ENCODE results near the gene NDUFA13.

NDUFA13 gene

DNA sequence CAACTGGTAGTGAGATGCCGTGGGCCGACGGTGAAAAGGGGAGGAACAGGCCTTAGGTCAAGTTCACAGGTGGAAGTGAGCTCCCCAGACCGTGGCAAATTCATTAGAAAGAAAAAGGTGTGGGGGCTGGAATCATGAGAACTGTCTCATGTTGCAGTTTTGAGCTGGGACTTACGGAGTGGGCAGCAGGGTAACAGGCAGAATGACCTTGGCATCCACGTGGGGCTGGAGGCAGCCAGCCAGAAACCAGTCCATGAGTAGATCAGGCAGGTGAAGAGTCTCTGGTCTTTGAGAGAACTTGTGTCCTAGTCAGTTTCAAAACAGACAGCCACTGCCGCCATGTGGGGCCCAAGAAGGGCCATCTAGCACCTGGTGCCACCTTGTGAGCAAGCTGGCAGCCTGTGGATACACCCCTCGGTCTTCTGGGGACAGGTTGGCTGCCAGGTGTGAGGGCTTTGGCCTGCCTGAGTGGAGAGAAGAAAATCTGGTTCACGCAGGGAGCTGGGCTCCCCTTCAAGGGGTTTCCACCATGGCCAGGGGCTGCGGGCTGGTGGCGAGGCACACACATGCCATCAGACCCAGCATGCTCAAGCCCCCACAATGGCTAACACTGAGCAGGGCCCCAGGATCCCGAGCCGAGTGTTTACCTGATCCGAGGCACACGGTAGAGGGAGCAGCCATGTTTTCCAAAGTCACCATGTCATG lies 24.6 kb upstream of the NDUFA13 start:
- no peaks in the 10 kb centered on the region for H3K27me3 ChIP-seq (ENCODE audit: insufficient read depth, insufficient read length)
- H3K9me3 ChIP-seq (ENCODE audit: insufficient read depth, low read length): no peaks in the 10 kb centered on the region
- TF ChIP-seq ZNF274 (IDR thresholded peaks at IDR 0.05; ENCODE audit: low read depth, low read length) (no peak), SUZ12 (IDR thresholded peaks at IDR 0.05; ENCODE audit: extremely low read depth, insufficient read depth, insufficient read length) (no peak), YY1 (IDR thresholded peaks at IDR 0.05; ENCODE audit: insufficient read depth, insufficient read length) (no peak)
- H3K36me3 ChIP-seq (ENCODE audit: insufficient read depth, insufficient read length, low read length): peaks cover 69% of the 10 kb centered on the region
- H3K9ac ChIP-seq (ENCODE audit: insufficient read length, low read depth): no peak overlapping the region
- peaks cover 35% of the 10 kb centered on the region for H3K4me1 ChIP-seq (ENCODE audit: insufficient read depth, insufficient read length)
- no peak overlapping the region for H3K4me3 ChIP-seq (ENCODE audit: insufficient read length, low read depth)
- no peak for DNase-seq (ENCODE audit: low read depth, low spot score)

- no peaks in the 10 kb centered on the region for H3K9me3 ChIP-seq (ENCODE audit: insufficient read depth, low read length)
- TF ChIP-seq SUZ12 (IDR thresholded peaks at IDR 0.05; ENCODE audit: extremely low read depth, insufficient read depth, insufficient read length) (no peak), ZNF274 (IDR thresholded peaks at IDR 0.05; ENCODE audit: low read depth, low read length) (no peak), YY1 (IDR thresholded peaks at IDR 0.05; ENCODE audit: insufficient read depth, insufficient read length) (no peak)
- no peak overlapping the region for H3K4me3 ChIP-seq (ENCODE audit: insufficient read length, low read depth)
- H3K36me3 ChIP-seq (ENCODE audit: insufficient read depth, insufficient read length, low read length): peaks cover 69% of the 10 kb centered on the region
- peaks cover 30% of the 10 kb centered on the region for H3K4me1 ChIP-seq (ENCODE audit: insufficient read depth, insufficient read length)
- H3K9ac ChIP-seq (ENCODE audit: insufficient read length, low read depth): no peak overlapping the region
- H3K27me3 ChIP-seq (ENCODE audit: insufficient read depth, insufficient read length): no peaks in the 10 kb centered on the region
- no peak for DNase-seq (ENCODE audit: low read depth, low spot score)
Measured at GRCh38 chr19:19492026-19492610, 23.9 kb upstream of the NDUFA13 start.

GRCh38 chr19:19493841-19494546 lies 22.0 kb upstream of the NDUFA13 start:
- H3K9ac ChIP-seq (ENCODE audit: insufficient read length, low read depth): no peak overlapping the region
- H3K27me3 ChIP-seq (ENCODE audit: insufficient read depth, insufficient read length): no peaks in the 10 kb centered on the region
- no peak for DNase-seq (ENCODE audit: low read depth, low spot score)
- H3K4me3 ChIP-seq (ENCODE audit: insufficient read length, low read depth): no peak overlapping the region
- peaks cover 18% of the 10 kb centered on the region for H3K4me1 ChIP-seq (ENCODE audit: insufficient read depth, insufficient read length)
- peaks cover 80% of the 10 kb centered on the region for H3K36me3 ChIP-seq (ENCODE audit: insufficient read depth, insufficient read length, low read length)
- H3K9me3 ChIP-seq (ENCODE audit: insufficient read depth, low read length): no peaks in the 10 kb centered on the region
- TF ChIP-seq YY1 (IDR thresholded peaks at IDR 0.05; ENCODE audit: insufficient read depth, insufficient read length): no peak
- TF ChIP-seq ZNF274 (IDR thresholded peaks at IDR 0.05; ENCODE audit: low read depth, low read length): no peak
- no peak for TF ChIP-seq SUZ12 (IDR thresholded peaks at IDR 0.05; ENCODE audit: extremely low read depth, insufficient read depth, insufficient read length)

GRCh38 chr19:19495614-19496603 lies 20.1 kb upstream of the NDUFA13 start:
- H3K36me3 ChIP-seq (ENCODE audit: insufficient read depth, insufficient read length, low read length): peaks cover 95% of the 10 kb centered on the region
- H3K4me1 ChIP-seq (ENCODE audit: insufficient read depth, insufficient read length): peaks cover 7% of the 10 kb centered on the region
- TF ChIP-seq YY1 (IDR thresholded peaks at IDR 0.05; ENCODE audit: insufficient read depth, insufficient read length): no peak
- DNase-seq (ENCODE audit: low read depth, low spot score): no peak
- no peak overlapping the region for H3K9ac ChIP-seq (ENCODE audit: insufficient read length, low read depth)
- H3K9me3 ChIP-seq (ENCODE audit: insufficient read depth, low read length): no peaks in the 10 kb centered on the region
- H3K4me3 ChIP-seq (ENCODE audit: insufficient read length, low read depth): no peak overlapping the region
- H3K27me3 ChIP-seq (ENCODE audit: insufficient read depth, insufficient read length): no peaks in the 10 kb centered on the region

DNA sequence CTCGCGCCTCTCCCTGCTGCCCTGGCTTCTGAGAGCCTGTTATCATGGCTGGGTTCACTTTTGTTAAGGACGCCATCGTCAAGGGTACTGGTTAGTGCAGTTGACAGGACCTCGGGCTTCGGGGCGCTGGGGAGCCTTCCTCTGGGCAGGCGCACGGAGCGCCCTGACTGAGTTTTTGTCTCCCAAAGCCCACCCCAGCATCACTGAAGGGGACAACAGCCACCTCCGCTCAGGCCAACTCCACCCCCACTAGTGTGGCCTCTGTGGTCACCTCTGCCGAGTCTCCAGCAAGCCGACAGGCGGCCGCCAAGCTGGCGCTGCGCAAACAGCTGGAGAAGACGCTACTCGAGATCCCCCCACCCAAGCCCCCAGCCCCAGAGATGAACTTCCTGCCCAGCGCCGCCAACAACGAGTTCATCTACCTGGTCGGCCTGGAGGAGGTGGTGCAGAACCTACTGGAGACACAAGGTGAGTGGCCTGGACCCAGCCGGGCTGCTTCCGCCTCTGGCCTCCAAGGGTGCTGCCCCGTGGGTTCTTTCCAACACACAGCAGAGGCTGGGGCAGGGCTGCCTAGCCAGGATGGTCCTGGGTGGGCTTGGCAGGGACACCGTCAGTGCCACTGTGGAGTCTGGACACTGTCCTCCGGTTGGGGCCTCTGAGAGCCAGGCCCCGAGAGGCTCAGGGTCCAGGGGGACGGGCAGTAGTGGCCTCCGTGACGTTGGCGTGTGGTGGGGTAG lies 17.6 kb upstream of the NDUFA13 start:
- TF ChIP-seq ZNF274 (IDR thresholded peaks at IDR 0.05; ENCODE audit: low read depth, low read length): no peak
- no peak for TF ChIP-seq SUZ12 (IDR thresholded peaks at IDR 0.05; ENCODE audit: extremely low read depth, insufficient read depth, insufficient read length)
- TF ChIP-seq YY1 (IDR thresholded peaks at IDR 0.05; ENCODE audit: insufficient read depth, insufficient read length): no peak

GRCh38 chr19:19499272-19499995 lies 16.6 kb upstream of the NDUFA13 start:
- Histone ChIP-seq H3K36me3 (ENCODE audit: insufficient read depth, insufficient read length, low read length) (peaks cover 97% of the 10 kb centered on the region), H3K9me3 (ENCODE audit: insufficient read depth, low read length) (no peaks in the 10 kb centered on the region), H3K9ac (ENCODE audit: insufficient read length, low read depth) (no peak overlapping the region), H3K27me3 (ENCODE audit: insufficient read depth, insufficient read length) (no peaks in the 10 kb centered on the region), H3K4me1 (ENCODE audit: insufficient read depth, insufficient read length) (peaks cover 3% of the 10 kb centered on the region), H3K4me3 (ENCODE audit: insufficient read length, low read depth) (no peak overlapping the region)
- no peak for DNase-seq (ENCODE audit: low read depth, low spot score)
- TF ChIP-seq YY1 (IDR thresholded peaks at IDR 0.05; ENCODE audit: insufficient read depth, insufficient read length) (no peak), ZNF274 (IDR thresholded peaks at IDR 0.05; ENCODE audit: low read depth, low read length) (no peak), SUZ12 (IDR thresholded peaks at IDR 0.05; ENCODE audit: extremely low read depth, insufficient read depth, insufficient read length) (no peak)

More for the DNA sequence above, 17.6 kb upstream of the NDUFA13 start:
- no peak overlapping the region for H3K4me3 ChIP-seq (ENCODE audit: insufficient read length, low read depth)
- no peak for DNase-seq (ENCODE audit: low read depth, low spot score)
- H3K36me3 ChIP-seq (ENCODE audit: insufficient read depth, insufficient read length, low read length): peaks cover 96% of the 10 kb centered on the region
- H3K9me3 ChIP-seq (ENCODE audit: insufficient read depth, low read length): no peaks in the 10 kb centered on the region
- peak overlapping the region; percentile 18 for H3K9ac ChIP-seq (ENCODE audit: insufficient read length, low read depth)
- no peaks in the 10 kb centered on the region for H3K27me3 ChIP-seq (ENCODE audit: insufficient read depth, insufficient read length)
- H3K4me1 ChIP-seq (ENCODE audit: insufficient read depth, insufficient read length): peaks cover 6% of the 10 kb centered on the region

Data from NT2/D1 (cell line).